Endothelial cell (in vitro differentiated cells): Measurements from ENCODE around the gene TMEM176A. TPM values are rescaled to one million over a fixed set of nuclear protein-coding genes. Genes with fewer than 3 reads are reported as not detected.

ENCODE experiments used
- DNase-seq: peaks from one replicate; pipeline ENCODE4 v3.0.0; 2021; ENCODE audit warnings: low spot score
- H3K27ac Mint-ChIP-seq: one replicate; pipeline ENCODE4 v1.8.0; 2021; ENCODE audit warnings: mixed read lengths, inconsistent platforms; ENCODE audit not compliant: unreplicated experiment
- H3K27me3 Mint-ChIP-seq: one replicate; pipeline ENCODE4 v1.8.0; 2021; ENCODE audit warnings: mild to moderate bottlenecking, moderate library complexity, mixed read lengths, inconsistent platforms; ENCODE audit not compliant: unreplicated experiment
- H3K36me3 Mint-ChIP-seq: one replicate; pipeline ENCODE4 v1.8.0; 2021; ENCODE audit warnings: mild to moderate bottlenecking, low read depth, mixed read lengths, inconsistent platforms; ENCODE audit not compliant: unreplicated experiment
- H3K4me1 Mint-ChIP-seq: one replicate; pipeline ENCODE4 v1.8.0; 2021; ENCODE audit warnings: mild to moderate bottlenecking, mixed read lengths, inconsistent platforms; ENCODE audit not compliant: unreplicated experiment
- H3K4me3 Mint-ChIP-seq: one replicate; pipeline ENCODE4 v1.8.0; 2021; ENCODE audit warnings: mild to moderate bottlenecking, mixed read lengths, inconsistent platforms; ENCODE audit not compliant: unreplicated experiment
- H3K9me3 Mint-ChIP-seq: one replicate; pipeline ENCODE4 v1.8.0; 2021; ENCODE audit warnings: mixed read lengths, inconsistent platforms; ENCODE audit not compliant: unreplicated experiment
- total RNA-seq: library from RNA; stranded (reverse); fragmentation: NEBNext Ultra II Directional; extraction: Animal tissue kit (Norgen Biotek cat#: 25700); gene quantifications from one replicate; pipeline ENCODE4 v1.2.1, GENCODE V29; 2021; ENCODE audit not compliant: unreplicated experiment
- TF ChIP-seq, protein P1 (sequence below): fragments of 200-600 bp; sonication (generic); IDR thresholded peaks from one replicate; pipeline ENCODE4 v1.5.0; 2021; ENCODE audit warnings: antibody characterized with exemption; ENCODE audit not compliant: unreplicated experiment

The TMEM176A gene
- total RNA-seq, 1 donor from 2014 or later = 1.3 TPM

DNA sequence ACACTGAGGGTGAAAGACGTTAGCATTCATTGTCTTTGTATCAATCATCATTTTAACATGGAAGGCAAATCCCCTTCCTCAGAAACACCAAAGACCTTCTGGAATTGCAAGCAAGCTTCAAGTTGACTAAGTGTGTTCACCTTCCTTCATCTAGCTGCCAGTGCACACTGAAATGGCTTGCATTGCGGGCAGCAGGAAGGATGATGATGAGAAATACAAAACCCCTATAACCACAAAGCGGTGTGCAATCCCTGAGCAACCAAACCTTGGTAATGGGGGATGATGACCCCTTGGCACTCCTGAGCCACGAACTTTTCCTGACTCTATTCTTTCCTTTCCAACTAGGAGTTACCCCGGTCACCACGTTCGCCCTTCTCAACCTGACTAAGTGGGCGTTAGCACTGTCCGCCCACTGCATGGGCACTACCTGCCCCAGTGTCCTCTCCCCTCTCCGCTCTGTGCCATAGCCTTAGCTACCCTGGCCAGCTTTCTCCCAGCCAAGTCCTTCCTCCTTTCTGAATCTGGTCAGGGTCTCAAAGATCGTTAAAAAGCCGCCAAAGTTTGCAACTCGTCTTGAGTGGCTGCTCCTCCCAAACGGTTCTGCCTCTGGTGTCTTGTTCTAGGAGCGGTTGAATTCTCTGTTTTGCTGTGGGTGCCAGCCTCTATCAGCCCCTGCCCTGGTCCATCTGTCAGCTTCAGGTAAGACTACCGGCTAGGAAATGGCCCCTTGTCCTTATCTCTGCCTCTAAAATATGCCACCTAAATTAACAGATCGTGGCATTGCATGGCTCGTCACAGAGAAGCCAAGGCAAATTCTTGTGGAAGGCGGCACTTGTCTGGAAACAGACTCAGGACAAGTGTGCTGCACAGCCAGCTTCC, 51.2 kb downstream of the TMEM176A start:
- Mint-ChIP-seq H3K4me1 (peaks cover 10% of the 10 kb centered on the region), H3K9me3 (no peaks in the 10 kb centered on the region), H3K36me3 (no peaks in the 10 kb centered on the region), H3K27ac (no peak overlapping the region), H3K4me3 (no peak overlapping the region), H3K27me3 (peaks cover 9% of the 10 kb centered on the region)
- DNase-seq = no peak
- TF ChIP-seq, protein P1, sequence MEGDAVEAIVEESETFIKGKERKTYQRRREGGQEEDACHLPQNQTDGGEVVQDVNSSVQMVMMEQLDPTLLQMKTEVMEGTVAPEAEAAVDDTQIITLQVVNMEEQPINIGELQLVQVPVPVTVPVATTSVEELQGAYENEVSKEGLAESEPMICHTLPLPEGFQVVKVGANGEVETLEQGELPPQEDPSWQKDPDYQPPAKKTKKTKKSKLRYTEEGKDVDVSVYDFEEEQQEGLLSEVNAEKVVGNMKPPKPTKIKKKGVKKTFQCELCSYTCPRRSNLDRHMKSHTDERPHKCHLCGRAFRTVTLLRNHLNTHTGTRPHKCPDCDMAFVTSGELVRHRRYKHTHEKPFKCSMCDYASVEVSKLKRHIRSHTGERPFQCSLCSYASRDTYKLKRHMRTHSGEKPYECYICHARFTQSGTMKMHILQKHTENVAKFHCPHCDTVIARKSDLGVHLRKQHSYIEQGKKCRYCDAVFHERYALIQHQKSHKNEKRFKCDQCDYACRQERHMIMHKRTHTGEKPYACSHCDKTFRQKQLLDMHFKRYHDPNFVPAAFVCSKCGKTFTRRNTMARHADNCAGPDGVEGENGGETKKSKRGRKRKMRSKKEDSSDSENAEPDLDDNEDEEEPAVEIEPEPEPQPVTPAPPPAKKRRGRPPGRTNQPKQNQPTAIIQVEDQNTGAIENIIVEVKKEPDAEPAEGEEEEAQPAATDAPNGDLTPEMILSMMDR = no peak

DNA sequence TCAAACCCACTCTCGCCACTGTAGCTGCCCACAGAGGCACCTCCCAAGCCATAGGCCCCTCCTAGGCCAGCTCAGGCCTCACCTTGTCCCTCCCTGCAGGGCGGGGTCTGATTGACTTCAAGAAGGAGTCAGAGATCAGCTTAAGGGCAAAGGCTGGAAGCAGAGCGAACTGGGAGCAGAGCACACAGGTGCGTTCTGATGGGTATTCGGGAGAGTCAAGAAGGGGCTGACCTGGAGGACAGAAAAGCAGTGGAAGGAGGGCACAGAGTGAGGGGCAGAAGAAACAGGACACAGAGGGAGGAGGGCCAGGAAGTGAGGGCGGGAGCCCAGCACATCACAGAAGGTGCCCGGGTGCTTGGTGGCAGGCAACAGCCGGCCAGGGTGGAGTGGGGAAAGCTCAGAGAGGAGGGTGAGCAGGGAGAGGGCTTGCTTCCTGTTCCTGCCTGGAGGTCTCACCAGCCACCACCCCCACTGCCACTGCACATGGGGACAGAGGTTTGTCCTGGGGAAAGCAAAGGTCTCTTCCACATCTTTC, 51.9 kb downstream of the TMEM176A start, which contains the start of gene AOC1:
AOC1 (plus strand) TSS at position 147 of the 535 bp plus-strand sequence. CDS start 3,954 bp downstream, outside the sequence.
- no peak within 1 kb of the TSS for H3K27ac Mint-ChIP-seq
- H3K4me1 Mint-ChIP-seq = peaks cover 10% of the 10 kb centered on the region
- TF ChIP-seq, protein P1 = no peak
- no peak within 1 kb of the TSS for H3K4me3 Mint-ChIP-seq
- DNase-seq = no peak
- no peaks in the 10 kb centered on the region for H3K9me3 Mint-ChIP-seq
- no peaks in the 10 kb centered on the region for H3K36me3 Mint-ChIP-seq
- peaks cover 9% of the 10 kb centered on the region for H3K27me3 Mint-ChIP-seq

DNA sequence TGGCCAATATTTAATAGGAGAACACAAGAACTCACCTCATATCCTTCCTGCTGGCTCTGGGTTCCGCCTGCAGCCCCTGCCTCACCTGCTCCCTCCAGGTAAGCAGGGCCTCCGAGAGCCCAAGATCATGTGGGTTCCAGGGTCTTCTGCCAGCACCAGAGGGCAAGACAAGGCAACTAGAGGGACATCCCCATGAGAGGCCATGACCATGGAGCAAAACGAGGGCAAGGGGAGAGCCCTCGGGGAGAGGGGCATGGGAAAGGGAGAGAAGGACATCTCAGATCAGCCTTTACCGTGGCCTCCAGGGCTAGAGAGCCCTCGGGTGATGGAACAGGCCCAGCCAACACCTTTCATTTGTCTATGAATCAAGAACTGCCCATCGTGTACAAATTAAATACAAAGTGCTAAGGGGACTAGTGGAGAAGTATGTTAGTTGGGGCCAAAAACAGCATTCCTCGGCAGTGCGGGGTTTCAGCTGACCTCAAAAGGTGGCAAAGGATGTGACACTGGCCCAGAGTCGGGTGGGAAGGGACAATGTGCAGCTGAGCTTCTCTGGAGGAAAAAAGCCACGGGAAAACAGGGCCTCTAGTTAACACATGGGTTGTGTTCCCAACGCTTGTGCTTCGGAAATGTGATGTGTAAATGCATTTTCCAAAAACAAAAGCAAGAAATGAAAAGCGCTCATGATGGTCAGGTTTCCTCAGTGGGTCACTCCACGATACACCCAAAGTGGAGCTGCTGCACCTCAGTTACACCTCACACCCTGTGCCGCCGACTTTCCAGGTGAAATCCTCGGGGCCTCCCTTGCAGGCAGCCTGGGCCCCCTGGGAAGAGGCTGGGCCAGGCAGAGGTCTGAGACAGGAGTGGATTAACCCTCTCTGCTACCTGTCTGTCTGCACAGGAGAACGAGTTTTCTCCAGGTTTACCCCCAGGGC, 53.8 kb downstream of the TMEM176A start:
- no peak overlapping the region for H3K27ac Mint-ChIP-seq
- TF ChIP-seq, protein P1 = no peak

More for the DNA sequence above, 53.8 kb downstream of the TMEM176A start:
- Mint-ChIP-seq H3K4me1 (peaks cover 10% of the 10 kb centered on the region), H3K9me3 (no peaks in the 10 kb centered on the region), H3K4me3 (no peak overlapping the region), H3K36me3 (no peaks in the 10 kb centered on the region), H3K27me3 (peaks cover 5% of the 10 kb centered on the region)
- DNase-seq = no peak

Other genes starting within 250 kb of the TMEM176A start
- gene GIMAP4, start 233.4 kb upstream of the TMEM176A start, total RNA-seq = 6.4 TPM
- gene GIMAP6, start 168.4 kb upstream of the TMEM176A start, total RNA-seq = 47.7 TPM
- gene GIMAP2, start 115.1 kb upstream of the TMEM176A start, total RNA-seq = 1.9 TPM
- 3.6 TPM for gene GIMAP1, start 84.2 kb upstream of the TMEM176A start, total RNA-seq
- 220 TPM for gene GIMAP5, start 63.4 kb upstream of the TMEM176A start, total RNA-seq
- 1.4 TPM for gene TMEM176B, start 405 bp upstream of the TMEM176A start, total RNA-seq
- 0.41 TPM for gene AOC1, start 51.7 kb downstream of the TMEM176A start, total RNA-seq
- 3.4 TPM for gene KCNH2, start 177.6 kb downstream of the TMEM176A start, total RNA-seq
- 102 TPM for gene NOS3, start 190.2 kb downstream of the TMEM176A start, total RNA-seq
- 0.85 TPM for gene ATG9B, start 223.7 kb downstream of the TMEM176A start, total RNA-seq
- 17.4 TPM for gene ABCB8, start 227.7 kb downstream of the TMEM176A start, total RNA-seq
- gene ASIC3, start 247.8 kb downstream of the TMEM176A start, total RNA-seq = 3.4 TPM